ENCODE data around the gene CAVIN3.
"Not testable (repeated sequence)": the region's sequence is repeated elsewhere in the genome, so short reads cannot be mapped to it uniquely, and the experiment has no call there.

Gene CAVIN3

DNA sequence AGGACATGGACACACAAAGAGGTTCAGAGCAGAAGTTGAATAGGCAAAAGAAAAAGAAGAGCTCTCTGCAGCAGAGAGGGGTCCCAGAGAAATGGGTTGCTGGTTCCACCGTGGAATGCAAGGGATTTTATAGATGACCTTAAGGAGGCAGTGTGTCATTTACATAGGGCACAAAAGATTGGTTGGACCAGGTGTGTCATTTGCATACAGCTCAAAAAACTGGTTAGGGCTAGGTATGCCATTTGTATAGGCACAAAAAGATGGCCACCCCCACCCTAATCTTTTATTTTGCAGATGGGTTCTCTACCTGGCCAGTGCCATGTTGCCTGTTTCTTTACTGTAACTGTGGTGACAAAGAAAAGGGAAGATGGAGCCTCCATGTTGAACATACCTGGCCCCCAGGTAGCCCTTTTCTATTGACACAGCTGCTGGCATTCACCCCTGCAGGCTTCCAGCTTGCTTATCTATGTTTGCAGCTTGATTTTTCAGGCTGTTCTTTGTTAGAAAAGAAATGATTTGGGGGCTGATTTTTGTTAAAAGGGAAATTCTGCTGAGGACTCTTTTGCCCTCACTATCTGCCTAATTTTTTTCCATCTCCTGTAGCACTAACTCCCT, 3.1 kb upstream of the CAVIN3 start:
- DNase-seq = no peak

DNA sequence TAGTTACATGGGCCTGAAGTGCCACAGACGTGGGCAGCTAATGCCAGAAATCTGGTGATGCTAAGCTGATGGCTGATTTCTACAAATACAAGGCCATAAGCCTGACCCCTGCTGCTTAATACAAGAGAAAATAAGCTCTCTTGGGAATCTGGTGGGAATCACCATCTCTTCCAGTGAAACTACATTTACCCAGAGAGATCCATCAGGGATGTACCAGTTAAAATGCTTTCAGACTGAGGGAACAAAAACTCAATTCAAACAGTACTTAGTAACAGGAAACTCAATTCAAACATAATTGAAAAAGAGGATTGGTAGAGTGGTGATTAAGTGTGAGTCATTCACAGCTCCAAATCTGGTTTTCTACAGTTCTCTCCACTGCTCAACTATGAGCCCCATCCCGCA, 1.7 kb upstream of the CAVIN3 start:
- DNase-seq = peak; percentile 44

DNA sequence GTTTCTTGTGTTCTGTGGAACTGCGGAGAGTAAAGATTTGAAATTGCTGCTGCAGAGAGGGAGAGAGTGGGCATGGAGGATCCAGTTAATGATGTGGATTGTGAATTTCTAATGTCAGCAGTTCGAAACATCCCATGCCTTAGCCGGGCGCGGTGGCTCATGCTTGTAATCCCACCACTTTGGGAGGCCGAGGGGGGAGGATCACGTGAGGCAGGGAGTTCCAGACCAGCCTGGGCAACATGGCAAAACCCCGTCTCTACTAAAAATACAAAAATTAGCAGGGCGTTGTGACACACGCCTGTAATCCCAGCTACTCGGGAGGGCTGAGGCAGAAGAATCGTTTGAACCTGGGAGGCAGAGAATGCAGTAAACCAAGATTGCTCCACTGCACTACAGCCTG, 1.1 kb upstream of the CAVIN3 start:
- no peak for DNase-seq

DNA sequence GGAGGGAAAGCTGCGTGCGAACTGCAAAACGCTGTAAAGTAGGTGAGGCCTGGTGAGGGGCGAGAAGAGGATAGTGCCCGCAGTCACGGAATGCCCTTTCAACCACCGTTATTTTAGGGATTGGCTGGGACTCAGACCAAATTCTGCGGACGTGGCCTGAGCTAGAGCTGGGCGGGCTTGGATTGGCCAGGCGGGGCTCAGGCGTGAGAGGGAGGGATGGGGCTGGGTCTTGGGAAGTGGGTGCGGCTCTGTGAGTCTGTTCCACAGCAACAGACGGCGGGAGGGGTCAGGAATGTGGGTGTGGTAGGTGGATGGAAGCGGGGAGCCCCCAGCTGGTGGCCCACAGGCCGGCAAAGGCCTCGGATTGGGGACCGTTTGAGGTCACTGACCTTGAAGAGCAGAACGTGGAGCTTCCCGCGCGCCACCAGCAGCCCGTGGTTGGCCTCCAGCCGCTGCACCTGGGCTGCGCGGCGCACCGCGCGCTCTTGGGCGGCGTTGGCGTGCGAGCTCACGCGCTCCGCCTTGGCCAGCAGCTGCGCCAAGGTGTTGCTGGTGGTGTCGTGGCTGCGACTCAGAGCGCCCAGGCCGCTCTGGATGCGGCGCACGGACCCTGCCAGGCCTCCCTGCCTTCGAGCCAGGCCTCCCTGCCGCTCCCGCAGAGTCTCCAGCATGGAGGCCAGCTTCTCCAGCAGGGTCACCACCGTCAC, 444 bp downstream of the CAVIN3 start:
- DNase-seq = peak; percentile 80

DNA sequence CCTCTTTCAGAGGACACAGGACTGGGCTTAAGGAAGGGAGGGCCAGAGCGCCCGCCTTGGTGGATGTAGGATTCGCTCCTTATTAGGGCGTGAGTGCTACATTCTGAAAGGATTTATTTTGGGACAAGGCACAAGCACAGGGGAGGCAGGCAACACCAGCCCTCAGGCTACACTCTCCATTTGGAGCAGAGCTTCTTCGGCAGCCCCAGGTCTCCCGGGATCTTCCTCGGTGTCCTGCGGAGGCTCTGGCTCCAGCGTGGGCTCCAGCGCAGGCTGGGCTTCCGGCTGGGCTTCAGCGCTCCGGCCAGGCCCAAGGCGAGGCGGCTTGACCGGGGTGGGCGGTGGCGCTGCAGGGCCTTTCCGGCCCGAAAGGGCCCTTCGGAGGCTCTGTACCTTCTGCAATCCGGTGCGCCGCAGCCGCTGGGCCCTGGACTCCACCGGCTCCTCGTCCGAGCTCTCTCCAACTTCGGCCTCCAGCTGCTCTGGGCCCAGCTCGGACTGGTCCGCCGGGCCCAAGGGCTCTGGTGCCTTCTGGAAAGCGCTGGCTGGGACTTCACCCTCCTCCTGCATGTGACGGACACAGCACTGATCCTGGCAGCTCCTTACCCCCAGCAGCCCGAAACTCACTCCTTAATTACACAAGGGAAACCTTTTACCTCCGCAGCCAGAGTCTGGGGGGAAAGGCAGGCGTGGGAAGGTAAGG, 1.1 kb downstream of the CAVIN3 start:
- DNase-seq = no peak

DNA sequence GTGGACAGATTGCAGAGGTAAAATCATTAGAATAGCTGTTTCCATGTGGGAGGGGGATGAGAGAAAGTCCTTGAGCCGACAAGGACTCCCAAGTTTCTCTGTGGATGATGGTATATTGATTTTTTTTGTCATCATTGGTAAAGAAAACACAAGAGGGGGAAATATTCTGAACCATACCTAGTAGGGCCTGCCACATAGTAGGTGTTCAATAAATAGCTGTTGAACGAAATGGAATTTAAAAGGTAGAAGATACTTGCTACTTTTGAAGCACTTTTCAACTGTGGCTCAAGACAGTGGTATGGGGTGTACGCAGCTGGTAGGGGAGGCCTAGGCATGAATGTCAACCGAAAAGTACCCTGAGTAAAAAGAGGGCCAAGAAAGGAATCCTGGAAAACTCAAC, 2.1 kb downstream of the CAVIN3 start:
- no peak for DNase-seq

DNA sequence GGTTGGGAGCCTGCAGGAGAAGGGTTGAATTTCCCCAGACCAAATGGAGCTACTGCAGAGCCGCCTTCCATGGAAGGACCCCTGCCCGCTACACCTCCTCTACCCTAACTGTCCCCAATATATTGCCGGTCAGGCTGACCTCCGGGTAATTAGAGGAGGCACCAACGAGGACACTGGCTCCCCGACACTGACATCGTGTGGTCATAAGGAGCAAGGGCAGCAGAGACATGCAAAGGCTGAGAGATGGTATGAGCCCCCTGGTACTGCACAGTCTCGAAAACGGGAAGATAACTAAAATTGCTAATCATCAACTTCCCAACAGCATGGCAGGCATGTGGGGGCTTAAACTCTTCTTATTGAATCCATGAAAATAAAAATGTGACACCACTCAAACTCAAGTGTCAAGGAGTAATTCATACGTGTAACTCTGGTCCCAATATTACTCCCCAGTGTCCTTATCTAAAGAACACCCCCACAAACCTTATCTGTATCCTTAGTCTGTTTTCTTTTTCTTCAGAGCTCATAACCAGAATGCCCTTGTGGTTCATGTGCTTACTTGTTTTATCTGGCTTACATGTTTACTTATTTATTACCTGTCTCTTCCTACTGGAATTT, 4.4 kb downstream of the CAVIN3 start:
- peak; percentile 38 for DNase-seq

DNA sequence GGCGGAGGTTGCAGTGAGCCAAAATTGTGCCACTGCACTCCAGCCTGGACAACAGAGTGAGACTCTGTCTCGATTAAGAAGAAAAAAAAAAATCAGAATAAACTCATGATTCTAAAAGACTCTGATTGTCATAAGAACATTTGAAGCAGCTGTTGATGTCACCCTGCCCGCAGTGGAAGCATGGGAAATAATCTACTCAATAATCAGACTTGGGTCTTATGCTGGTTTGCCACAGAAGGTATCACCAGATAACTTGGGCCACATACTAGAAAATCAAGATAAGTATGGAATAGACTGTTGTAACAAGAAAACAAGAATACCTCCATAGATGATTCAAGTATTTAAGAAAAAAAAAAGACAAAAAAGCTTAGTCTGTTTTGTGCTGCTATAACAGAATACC, 8.2 kb downstream of the CAVIN3 start:
- DNase-seq = no peak

DNA sequence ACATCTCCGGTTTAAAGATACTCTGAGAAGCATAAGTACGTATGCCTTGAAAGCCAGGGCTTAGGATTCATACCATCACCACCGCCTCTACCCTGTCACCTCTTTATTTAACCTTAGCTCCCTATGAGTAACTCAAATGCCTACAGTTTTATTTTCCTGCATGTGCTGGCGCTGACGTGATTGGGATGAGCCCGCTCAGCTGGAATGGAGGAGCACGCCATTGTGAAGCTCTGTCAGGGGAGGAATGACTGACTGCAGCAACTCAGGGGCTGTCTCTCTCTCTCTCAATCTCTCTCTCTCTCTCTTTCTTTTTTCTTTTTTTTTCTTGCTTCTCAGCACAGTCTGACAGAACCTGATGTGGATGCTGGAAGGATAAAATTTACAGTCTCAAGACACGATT, 12.4 kb downstream of the CAVIN3 start:
- DNase-seq = peak; percentile 64

DNA sequence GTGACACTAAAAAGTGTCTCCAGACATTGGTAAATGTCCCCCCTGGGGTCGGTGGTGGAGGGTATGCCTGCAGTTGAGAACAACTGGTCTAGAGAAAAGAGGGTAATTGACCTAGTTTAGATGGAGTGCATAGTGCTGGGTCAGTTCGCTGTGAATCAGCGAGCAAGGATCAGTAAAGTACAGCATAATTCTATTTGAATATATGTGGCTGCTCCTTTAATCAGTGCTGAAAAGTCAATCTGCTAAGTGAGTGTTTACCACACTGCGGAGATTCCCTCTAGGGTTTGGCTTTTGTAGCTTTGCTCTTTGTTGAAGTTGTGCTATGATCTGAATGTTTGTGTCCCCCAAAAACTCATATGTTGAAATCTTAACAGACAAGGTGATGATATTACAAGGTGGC, 15.0 kb downstream of the CAVIN3 start:
- DNase-seq = no peak

DNA sequence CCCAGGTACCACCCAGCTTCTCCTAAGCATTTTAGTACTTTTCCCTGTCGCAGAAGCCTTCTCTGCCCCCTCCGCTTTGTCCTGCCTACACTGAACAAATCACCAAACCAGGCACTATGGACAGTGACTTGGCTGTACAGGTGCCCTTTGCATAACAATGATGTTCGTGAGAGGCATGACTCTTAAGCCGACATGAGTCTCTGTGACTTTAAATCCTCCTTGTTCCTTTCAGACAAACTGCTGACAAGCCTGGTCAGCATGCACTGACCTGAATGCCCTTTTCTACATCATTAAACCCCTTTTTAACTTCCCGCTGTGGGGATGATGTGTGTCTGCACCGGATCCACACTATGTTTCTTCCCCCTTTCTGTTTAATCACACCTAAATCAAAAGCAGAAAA, 16.6 kb downstream of the CAVIN3 start:
- DNase-seq = peak; percentile 30

DNA sequence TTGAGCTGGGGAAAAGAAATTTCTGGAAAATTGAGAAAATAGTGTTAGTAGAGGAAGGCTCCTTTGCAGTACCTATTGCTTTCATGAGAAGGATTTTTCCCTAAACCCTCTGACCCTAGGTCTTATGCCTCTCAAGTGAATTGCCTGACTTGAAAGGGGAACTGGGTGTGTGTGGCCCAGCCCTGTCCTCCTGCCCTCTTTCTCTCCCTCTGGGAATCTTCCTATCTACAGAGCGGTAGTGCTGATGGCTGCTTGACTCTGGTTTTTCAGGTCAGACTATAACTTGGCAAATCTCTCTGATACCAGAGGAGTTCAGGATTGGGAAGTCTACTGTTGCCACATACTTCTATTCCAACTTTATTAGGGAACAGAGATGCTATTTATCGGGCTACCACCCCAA, 19.2 kb downstream of the CAVIN3 start:
- no peak for DNase-seq

DNA sequence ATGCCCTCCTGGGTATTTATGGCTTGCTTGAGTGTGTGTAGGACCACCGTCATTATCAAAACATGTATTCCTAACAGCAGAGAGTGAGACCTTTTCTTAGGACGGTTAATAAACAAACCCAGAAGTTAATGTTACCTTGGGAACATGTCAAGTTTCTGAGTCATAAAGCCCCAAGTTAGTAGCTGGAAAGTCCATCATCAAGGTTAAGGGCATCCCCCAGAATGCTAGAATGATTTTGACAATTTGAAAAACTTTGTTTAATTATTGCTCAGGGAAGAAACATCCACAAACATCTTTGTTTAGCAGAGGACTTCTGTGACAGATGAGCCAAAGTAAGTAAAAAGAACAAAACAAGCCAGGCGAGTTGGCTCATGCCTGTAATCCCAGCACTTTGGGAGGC, 20.0 kb downstream of the CAVIN3 start:
- peak; percentile 74 for DNase-seq

DNA sequence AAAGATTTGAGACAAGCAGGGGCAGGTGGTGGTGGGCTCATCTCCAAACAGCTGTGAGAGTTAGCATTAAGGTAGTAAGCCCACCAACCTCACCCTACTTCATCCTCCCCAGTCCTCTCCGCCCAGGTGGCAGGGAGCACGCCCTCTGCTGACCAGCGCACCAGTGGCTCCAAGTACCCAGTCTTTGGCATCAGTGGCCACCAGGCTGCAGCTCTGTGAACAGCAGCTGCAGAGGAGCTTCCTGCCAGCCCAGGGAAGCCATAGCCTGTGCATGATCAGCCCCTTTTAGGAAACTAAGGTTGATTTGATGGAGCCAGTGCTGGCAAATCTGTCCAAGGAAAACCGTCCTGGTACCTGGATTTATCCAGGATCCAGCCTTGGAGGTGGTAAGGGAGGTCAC, 21.7 kb downstream of the CAVIN3 start:
- no peak for DNase-seq

DNA sequence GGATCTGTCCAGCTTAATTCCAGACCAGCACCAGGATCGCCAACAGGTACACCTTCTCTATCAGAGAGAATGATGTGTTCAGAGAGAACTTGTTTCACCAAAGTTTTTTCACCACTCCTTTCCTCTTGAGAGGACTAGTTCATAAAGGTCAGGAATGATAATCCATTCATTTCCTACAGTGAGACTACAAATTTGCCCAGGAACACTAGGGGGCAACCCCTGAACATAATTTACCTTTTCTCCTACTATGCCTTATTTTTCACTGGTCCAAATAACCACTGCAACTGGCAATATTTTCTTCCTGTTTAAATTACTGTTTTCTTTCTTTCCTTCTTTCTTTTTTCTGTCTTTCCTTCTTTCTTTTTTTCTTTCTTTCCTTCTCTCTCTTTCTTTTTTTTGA, 22.5 kb downstream of the CAVIN3 start:
- peak; percentile 44 for DNase-seq

DNA sequence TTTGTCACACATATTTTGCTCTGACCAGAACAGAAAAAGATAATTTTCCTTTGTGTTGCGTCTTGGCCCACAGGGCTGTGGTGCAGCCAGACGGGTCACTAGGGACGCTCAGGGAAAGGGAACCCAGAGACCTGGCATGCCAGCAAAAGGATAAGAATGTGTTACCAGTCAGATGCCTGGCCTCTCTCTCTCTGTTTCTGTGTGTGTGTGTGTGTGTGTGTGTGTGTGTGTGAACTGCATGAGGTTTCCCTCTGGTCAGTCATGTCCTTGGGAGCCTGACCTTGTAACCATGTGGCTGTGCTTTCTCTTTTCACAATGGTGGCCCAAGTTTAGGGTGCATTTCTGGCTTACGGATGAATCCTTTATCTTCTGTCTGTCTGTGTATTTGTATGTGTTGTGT, 35.3 kb downstream of the CAVIN3 start:
- DNase-seq = no peak

DNA sequence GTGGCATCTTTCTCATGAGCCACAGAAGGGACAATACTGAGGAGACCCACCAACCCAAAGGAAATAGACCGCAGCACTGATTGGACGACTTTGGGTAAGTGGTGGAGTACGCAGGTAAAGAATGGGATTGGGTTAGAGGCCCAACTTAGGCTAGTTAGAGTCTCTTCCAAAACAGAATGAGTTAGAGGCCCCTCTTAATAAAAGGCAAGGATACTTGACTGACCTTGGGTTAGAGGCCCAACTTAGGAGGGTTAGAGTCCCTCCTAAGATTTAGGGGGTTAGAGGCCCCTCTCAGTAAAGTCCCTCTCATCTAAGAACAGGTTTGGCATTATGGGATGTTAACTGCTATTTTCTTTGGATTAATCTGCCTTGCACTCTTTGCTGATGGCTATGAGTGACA, 36.1 kb downstream of the CAVIN3 start:
- DNase-seq = no peak

DNA sequence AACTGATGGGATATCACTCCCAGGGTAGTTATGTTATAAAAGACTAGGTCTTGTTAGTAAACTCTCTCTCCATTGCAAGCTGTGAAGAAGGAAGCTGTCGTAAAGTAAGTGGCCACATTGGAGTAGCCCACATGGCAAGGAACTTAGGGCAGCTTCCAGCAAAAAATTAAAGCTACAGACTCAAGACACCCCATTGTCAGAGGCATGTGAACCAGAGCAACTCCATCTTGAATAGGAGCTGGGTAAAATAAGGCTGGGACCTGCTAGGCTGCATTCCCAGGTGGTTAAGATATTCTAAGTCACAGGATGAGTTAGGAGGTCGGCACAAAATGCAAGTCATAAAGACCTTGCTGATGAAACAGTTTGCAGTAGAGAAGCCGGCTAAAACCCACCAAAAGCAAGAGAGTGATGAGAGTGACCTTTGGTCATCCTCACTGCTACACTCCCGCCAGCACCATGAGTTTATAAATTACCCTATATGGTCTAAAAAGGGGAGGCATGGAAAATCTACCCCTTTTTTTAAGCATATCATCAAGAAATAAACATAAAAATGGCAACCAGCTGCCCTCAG, 36.8 kb downstream of the CAVIN3 start:
- DNase-seq = no peak

DNA sequence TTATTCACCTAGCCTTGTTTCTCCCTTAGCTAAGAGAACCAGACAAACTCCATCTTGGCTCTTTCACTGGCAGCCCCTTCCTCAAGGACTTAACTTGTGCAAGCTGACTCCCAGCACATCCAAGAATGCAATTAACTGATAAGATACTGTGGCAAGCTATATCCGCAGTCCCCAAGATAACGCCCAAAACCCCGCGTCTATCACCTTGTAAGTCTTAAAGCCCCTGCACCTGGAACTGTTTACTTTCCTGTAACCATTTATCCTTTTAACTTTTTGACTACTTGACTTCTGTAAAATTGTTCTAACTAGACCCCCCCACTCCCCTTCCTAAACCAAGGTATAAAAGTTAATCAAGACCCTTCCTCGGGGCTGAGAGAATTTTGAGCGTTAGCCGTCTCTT, 39.5 kb downstream of the CAVIN3 start:
- not testable (repeated sequence) for DNase-seq

DNA sequence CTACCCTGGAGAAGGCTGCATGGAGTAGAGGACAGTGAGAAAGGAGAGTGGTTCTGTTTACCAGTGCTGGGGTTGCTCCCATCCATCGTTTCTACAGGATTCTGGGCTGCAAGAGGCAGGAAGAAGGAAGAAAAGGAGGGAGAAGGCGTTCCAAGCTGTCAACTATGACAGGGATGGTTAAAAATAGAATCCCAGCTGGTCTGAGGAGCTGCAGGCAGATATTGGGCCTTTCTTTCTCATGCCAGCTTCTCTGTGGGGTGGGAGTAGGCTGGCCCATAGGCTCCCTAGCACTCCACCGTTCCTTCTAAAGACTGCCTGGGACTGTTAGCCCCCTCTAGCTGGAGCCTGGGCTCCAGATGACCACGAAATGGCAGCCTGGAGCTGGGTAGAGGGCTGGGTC, 47.1 kb downstream of the CAVIN3 start:
- no peak for DNase-seq

DNA sequence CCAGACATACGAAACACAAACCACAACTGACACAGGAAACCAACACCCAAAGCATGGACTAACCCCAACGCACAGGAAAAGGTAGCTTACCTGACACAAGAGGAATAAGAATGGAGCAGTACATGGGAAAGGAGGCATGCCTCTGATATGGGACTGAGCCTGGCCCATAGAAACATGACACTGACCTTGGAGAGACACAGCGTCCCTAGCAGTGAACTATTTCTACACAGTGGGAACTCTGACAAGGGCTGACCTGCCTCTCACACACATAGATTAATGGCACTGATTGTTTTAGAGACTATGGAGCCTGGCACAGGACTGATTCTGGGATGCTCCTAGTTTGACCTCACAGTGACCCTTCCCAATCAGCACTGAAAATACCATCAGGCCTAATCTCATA, 48.7 kb downstream of the CAVIN3 start:
- DNase-seq = no peak

DNA sequence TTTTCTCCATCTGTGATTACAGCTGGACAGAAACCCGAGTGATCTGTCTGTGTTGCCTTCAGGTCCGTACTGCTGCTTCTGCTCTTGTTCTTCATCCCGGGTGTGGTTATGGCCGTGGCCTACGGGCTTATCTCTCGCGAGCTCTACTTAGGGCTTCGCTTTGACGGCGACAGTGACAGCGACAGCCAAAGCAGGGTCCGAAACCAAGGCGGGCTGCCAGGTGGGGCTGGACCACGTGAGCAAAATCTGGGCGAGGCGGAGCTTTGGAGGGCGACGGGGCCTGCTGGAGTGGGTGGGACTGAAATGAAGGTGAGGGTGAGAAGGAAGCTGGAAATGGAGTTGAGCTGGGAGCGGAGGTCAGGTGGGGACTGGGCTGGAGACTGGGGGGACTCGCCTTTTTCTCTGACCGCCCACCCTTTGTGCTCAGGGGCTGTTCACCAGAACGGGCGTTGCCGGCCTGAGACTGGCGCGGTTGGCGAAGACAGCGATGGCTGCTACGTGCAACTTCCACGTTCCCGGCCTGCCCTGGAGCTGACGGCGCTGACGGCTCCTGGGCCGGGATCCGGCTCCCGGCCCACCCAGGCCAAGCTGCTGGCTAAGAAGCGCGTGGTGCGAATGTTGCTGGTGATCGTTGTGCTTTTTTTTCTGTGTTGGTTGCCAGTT, 49.6 kb downstream of the CAVIN3 start:
- no peak for DNase-seq

DNA sequence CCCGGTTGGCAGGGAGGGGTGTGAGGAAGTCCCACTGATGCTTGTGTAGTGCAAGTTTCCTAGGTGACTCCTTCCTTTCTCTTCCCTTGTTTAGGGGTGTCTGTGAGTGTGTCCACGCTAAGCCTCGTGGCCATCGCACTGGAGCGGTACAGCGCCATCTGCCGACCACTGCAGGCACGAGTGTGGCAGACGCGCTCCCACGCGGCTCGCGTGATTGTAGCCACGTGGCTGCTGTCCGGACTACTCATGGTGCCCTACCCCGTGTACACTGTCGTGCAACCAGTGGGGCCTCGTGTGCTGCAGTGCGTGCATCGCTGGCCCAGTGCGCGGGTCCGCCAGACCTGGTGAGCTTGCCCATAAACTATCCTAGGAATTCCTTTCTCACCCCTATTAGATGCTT, 50.3 kb downstream of the CAVIN3 start:
- no peak for DNase-seq
